Prostate gland (tissue), 2 donors: ENCODE data around the gene MTFP1.

Experiments used
- CTCF ChIP-seq, 4 experiments: fragments of 200-600 bp in 2 of 4; fragments of 450-650 bp in 2 of 4; sonication (generic) in 2 of 4; IDR thresholded peaks; 1 replicate in 3 of 4; 2 replicates in 1 of 4; pipeline ENCODE4 v1.5.1; 2016 to 2019; ENCODE audit warnings: antibody characterized with exemption in 4 of 4, mild to moderate bottlenecking in 2 of 4, moderate library complexity in 2 of 4
- POLR2A ChIP-seq: fragments of 450-650 bp; IDR thresholded peaks from one replicate; pipeline ENCODE4 v1.6.1; 2016; ENCODE audit warnings: antibody characterized with exemption, mild to moderate bottlenecking

DNA sequence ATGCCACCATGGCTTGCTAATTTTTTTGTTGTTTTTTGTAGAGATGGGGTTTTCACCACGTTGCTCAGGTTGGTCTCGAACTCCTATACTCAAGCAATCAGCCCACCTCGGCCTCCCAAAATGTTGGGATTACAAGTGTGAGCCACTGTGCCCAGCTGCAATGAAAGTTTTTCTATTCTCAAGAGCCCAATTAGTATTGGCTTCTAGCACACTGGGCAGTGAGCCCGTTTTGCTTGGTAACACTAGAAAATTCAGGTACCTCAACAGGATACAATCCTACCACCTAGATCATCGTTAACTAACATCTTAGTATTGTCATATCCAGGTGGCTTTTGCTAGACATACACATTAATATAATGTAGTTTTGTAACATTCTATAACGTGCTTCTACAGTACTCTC, 27.3 kb downstream of the MTFP1 start:
- no peak for TF ChIP-seq CTCF (IDR thresholded peaks at IDR 0.05)
- TF ChIP-seq POLR2A = no peak
